Central memory CD8-positive, alpha-beta T cell (primary cell): ENCODE measurements around the gene KCNT1.

Experiments used
- ATAC-seq: fragments of 150-1000 bp; cut with Tn5 transposase; replicated peaks from 2 replicates; pipeline ENCODE4 v1.10.0; 2022; ENCODE audit warnings: mild to moderate bottlenecking, moderate FRiP score, moderate number of reproducible peaks; ENCODE audit not compliant: poor library complexity, severe bottlenecking; ENCODE audit errors: extremely low read depth
- DNase-seq, 2 donors: peaks; one replicate each; pipeline ENCODE4 v3.0.0; 2021; ENCODE audit warnings: low spot score in 2 of 2
- H3K27ac Mint-ChIP-seq: one replicate; pipeline ENCODE4 v1.8.0; 2022; ENCODE audit warnings: low read depth, mild to moderate bottlenecking, moderate library complexity, mixed read lengths
- H3K27me3 Mint-ChIP-seq: one replicate; pipeline ENCODE4 v1.8.0; 2022; ENCODE audit warnings: mixed read lengths
- H3K36me3 Mint-ChIP-seq: one replicate; pipeline ENCODE4 v1.8.0; 2022; ENCODE audit warnings: mild to moderate bottlenecking, moderate library complexity, mixed read lengths; ENCODE audit not compliant: insufficient read depth
- H3K4me1 Mint-ChIP-seq: one replicate; pipeline ENCODE4 v1.8.0; 2022; ENCODE audit warnings: mixed read lengths
- H3K4me3 Mint-ChIP-seq: one replicate; pipeline ENCODE4 v1.8.0; 2022; ENCODE audit warnings: mild to moderate bottlenecking, moderate library complexity, mixed read lengths
- H3K9me3 Mint-ChIP-seq: one replicate; pipeline ENCODE4 v1.8.0; 2022; ENCODE audit warnings: mixed read lengths

KCNT1 gene

DNA sequence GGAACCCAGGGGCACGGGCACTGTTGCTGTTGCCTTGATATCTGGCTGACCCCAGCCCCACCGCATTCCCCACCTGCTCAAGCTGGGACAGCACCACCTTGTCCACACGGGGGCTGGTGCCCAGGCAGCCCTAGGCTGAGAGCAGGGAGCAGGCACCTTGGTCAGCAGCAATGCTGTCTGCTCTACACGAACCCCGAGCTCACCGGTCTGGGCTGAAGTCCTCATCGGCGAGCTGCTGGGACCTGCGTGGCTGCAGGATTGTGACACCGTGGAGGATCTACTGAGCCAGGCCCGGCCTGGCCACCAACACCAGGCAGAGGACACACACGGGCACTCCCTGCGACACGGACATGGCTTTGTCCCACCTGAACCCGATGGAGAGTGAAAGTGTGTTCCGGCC is 78.1 kb downstream of the KCNT1 start:
- H3K27me3 Mint-ChIP-seq, result no peaks in the 10 kb centered on the region
- H3K27ac Mint-ChIP-seq, result no peak overlapping the region
- DNase-seq (no peak), ATAC-seq (no peak)
- H3K4me1 Mint-ChIP-seq, result no peaks in the 10 kb centered on the region
- no peaks in the 10 kb centered on the region for H3K9me3 Mint-ChIP-seq
- H3K36me3 Mint-ChIP-seq, result no peaks in the 10 kb centered on the region
- H3K4me3 Mint-ChIP-seq, result no peak overlapping the region

DNA sequence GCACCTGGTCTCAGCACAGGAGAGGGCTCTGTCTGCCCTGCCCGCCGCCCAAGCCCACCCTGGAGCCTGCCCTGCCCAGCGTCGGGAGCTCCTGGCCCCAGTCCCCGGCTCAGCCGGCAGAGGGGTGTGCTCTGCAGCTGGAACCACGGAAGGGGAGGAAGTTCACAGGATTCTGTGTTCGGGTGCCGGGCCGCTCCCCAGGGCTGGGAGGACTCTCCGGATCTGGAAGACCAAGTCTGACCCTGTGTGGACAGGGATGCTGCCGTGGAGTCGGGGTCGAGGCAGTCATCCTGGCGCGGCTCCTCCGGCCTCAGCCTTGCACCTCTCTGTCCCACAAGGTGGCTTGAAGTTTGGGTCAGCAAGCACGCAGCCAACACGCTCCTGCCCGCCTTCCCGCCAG is 78.6 kb downstream of the KCNT1 start:
- ATAC-seq, result no peak
- H3K36me3 Mint-ChIP-seq, result no peaks in the 10 kb centered on the region

DNA sequence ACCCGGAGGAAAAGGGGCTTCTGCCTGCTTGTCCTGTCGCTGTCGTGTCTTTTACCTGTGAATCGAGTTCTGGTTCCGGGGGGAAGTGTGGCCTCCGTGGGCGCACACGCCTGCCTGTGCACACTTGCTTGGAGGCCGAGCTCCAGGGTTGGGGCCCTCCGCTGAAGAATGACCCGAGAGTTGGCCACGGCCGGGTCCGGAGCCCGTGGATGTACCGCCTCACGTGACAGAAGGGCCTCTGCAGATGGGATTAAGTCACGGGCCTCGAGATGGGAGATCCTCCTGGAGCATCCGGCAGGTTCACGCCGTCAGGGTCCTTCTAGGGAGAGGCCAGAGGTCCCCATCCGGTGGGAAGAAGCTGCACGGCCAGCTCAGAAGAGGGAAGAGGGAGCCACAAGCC is 81.0 kb downstream of the KCNT1 start:
- no peak for DNase-seq
- no peak overlapping the region for H3K4me3 Mint-ChIP-seq
- no peak for ATAC-seq
- H3K27ac Mint-ChIP-seq, result no peak overlapping the region
- H3K36me3 Mint-ChIP-seq, result no peaks in the 10 kb centered on the region
- no peaks in the 10 kb centered on the region for H3K4me1 Mint-ChIP-seq
- H3K9me3 Mint-ChIP-seq, result no peaks in the 10 kb centered on the region
- no peaks in the 10 kb centered on the region for H3K27me3 Mint-ChIP-seq

More for the DNA sequence above, 78.6 kb downstream of the KCNT1 start:
- H3K9me3 Mint-ChIP-seq, result no peaks in the 10 kb centered on the region
- DNase-seq, result no peak
- H3K27ac Mint-ChIP-seq, result no peak overlapping the region
- no peak overlapping the region for H3K4me3 Mint-ChIP-seq
- H3K4me1 Mint-ChIP-seq, result no peaks in the 10 kb centered on the region
- no peaks in the 10 kb centered on the region for H3K27me3 Mint-ChIP-seq

DNA sequence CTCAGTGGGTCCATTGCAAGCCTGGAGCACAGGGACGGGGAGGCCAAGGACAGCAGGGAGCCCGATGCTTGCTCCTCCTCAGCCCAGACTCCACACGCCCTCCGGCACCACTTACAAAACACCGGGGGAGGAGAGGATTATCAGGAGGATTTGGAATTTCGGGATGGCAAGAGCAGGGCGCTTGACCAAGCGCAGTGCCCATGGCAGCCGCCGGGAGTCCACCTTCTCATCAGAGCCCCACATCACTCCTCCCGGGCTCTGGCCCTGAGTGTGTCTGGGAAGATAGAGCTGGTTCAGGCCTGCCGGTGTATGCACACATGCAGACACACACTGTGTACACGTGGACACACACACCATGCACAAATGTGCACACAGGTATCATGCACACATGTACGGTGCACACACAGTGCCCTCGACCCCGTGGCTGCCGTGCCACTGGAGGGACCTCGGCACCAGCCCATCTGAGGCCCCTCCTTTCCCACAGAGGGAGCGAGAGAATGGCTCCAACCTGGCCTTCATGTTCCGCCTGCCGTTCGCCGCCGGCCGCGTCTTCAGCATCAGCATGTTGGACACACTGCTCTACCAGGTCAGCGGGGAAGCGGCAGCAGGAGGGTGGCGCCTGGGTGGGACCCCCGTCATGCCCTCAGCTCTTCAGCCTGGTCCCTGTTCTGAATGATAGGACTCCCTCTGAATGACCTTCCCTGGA is 81.7 kb downstream of the KCNT1 start:
- H3K9me3 Mint-ChIP-seq, result no peaks in the 10 kb centered on the region
- ATAC-seq (no peak), DNase-seq (no peak)
- H3K27ac Mint-ChIP-seq, result no peak overlapping the region
- no peaks in the 10 kb centered on the region for H3K27me3 Mint-ChIP-seq
- H3K4me1 Mint-ChIP-seq, result no peaks in the 10 kb centered on the region
- H3K36me3 Mint-ChIP-seq, result no peaks in the 10 kb centered on the region
- H3K4me3 Mint-ChIP-seq, result no peak overlapping the region

DNA sequence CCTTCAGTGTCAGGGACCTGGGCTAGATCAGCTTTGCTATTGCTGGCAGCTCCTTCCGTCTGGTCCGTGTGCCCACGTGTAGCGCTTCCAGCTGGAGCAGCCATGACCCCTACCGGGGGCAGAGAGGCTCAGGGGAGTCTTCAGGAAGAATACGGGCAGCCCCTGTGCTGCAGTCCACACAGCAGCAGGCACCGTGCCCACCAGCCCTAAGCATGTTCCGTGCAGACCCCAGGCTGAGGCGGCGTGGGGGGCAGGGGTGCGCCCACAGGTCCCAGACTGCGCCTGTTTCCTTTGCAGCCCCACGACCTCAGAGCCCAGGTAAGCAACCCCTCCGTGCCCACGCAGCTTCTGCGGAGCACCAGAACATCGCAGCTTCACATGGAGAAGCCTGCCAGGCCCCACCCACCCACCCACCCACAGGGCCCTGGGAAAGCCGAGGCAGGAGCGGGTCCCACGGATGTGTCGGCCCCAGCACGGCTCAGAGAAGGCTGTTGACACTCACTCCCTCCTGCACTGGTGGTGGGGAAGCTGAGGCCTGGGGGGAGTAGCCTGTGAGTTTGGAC is 83.1 kb downstream of the KCNT1 start:
- Mint-ChIP-seq H3K27ac (no peak overlapping the region), H3K27me3 (no peaks in the 10 kb centered on the region), H3K9me3 (no peaks in the 10 kb centered on the region), H3K36me3 (no peaks in the 10 kb centered on the region), H3K4me3 (no peak overlapping the region), H3K4me1 (no peaks in the 10 kb centered on the region)
- DNase-seq (no peak), ATAC-seq (no peak)

DNA sequence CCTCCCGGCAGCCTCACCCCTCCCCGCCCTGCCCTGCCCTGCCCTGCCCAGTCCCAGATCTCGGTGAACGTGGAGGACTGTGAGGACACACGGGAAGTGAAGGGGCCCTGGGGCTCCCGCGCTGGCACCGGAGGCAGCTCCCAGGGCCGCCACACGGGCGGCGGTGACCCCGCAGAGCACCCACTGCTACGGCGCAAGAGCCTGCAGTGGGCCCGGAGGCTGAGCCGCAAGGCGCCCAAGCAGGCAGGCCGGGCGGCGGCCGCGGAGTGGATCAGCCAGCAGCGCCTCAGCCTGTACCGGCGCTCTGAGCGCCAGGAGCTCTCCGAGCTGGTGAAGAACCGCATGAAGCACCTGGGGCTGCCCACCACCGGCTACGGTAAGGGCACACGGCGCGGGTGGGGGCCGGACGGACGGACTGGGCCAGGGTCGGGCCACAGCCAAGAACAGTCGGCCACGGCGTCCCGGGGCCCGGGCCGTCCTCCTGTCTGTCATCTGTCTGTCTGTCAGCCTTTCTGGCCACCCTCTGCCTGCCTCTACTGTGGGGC is 84.2 kb downstream of the KCNT1 start:
- Mint-ChIP-seq H3K36me3 (no peaks in the 10 kb centered on the region), H3K4me1 (no peaks in the 10 kb centered on the region), H3K4me3 (no peak overlapping the region), H3K9me3 (no peaks in the 10 kb centered on the region), H3K27me3 (no peaks in the 10 kb centered on the region), H3K27ac (no peak overlapping the region)
- DNase-seq (no peak), ATAC-seq (no peak)

DNA sequence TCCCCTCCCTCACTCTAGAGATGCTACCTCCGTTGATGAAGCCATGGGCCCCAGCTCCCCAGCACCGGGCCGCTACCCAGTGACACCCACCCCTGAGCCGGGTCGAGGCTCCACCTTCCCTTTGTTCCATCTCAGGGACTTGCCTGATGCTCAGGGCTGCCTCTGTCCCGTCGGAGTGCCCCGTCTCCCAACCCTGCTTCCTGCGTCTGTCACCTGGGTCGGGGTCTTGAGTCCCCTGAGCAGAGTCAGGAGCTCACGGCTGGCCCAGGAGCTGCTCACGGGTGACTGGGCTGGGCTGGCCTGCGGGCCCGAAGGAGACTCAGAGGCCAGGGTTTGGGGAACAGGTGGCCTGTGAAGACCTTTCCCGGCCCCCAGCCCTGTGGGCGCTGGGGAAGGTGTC is 85.3 kb downstream of the KCNT1 start:
- Mint-ChIP-seq H3K36me3 (no peaks in the 10 kb centered on the region), H3K27me3 (no peaks in the 10 kb centered on the region), H3K4me1 (no peaks in the 10 kb centered on the region), H3K4me3 (no peak overlapping the region), H3K27ac (no peak overlapping the region), H3K9me3 (no peaks in the 10 kb centered on the region)
- DNase-seq (no peak), ATAC-seq (no peak)

DNA sequence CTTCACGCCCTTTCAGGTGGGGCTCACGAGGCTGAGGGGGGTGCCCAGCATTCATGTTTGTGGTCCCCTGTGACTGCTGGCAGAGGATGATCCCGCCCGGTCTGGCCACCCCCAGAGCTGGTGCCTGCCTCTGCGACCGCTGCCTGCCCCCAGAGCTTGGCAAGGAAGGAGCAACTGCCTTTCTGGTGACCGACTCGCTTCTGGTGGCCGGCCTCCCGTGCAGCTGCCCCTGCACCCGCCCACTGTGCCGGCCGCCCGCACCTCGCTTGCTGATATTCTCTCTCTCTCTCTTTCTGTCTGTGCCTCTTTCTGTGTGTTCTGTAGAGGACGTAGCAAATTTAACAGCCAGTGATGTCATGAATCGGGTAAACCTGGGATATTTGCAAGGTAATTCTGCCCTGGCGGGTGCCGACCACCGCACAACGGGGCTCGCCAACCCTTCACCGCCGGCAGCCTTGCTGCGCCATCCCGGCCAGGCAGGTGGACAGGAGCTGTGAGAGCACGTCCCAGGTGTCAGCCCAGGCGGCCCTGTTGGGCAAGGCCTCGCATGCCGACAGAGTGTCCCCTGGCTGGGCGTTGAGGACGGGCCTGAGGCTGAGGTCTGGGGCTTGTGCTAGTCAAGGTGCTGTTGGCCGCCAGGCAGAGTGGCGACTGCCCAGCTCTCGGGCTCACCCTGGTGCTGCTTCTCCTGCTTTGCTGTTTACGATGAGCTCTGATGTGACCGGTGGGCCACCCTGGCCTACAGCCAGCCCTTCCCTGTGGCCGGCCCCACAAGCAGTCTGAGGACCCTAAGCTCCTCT is 86.0 kb downstream of the KCNT1 start:
- Mint-ChIP-seq H3K27me3 (no peaks in the 10 kb centered on the region), H3K4me3 (no peak overlapping the region), H3K9me3 (no peaks in the 10 kb centered on the region), H3K36me3 (no peaks in the 10 kb centered on the region), H3K27ac (no peak overlapping the region), H3K4me1 (no peaks in the 10 kb centered on the region)
- no peak for DNase-seq
- no peak for ATAC-seq

DNA sequence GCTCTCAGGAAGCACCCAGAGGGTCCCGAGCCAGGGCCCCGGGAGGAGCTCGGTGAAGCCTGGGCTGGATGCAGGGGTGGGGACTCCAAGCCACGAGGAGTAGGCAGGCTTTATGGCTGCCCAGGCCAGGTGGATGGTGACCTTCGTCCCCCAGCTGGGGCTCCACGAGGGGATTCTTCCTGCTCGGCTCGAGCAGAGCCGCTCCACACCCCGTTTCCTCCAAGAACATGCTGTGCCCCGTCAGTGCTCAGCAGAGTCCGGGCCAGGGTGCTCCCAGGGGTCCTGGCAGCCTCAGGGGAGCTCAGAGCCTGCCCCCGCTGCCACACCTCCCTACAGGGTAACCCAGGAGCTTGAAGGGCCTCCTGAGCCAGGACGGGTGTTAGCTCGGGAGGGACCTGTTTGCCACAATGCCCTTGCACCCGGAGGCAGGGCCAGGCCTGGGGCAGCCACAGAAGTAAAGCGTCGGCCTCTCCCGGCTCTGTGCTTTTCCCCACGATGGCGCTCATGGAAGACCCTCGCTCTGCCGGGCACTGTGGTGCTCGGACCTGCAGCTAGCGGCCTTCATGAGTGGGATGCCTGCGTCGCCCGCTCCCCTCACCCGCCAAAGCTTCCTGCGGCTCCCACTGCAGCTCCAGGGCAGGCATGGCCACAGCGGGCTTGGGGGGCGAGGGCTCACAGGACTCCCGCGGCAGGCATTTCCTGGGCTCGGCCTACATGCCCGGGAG is 86.8 kb downstream of the KCNT1 start:
- no peak for ATAC-seq
- Mint-ChIP-seq H3K27ac (no peak overlapping the region), H3K9me3 (no peaks in the 10 kb centered on the region), H3K27me3 (no peaks in the 10 kb centered on the region), H3K4me3 (no peak overlapping the region), H3K36me3 (no peaks in the 10 kb centered on the region), H3K4me1 (no peaks in the 10 kb centered on the region)
- no peak for DNase-seq

DNA sequence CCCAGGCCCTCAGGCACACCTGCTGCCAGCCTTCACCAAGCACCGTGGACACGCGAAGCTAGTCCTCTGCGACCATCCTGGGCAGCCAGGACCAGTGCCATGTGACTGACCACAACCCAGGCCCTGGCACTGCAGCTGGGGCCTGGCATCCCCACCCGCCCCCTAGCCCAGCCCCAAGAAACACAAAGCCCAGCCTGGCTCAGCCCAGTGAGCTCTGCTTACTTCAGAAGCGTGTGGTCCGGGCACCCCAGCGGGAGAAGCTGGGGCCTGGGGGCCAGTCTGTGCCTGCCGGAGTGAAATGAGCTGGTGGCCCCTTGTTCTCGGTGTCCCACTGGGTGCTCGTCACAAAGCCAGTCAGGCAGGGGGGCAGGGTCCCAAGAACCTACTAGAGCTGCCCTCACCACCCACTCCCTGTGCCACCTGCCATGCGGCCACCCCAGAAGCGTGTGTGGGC is 87.9 kb downstream of the KCNT1 start:
- H3K4me3 Mint-ChIP-seq, result no peak overlapping the region
- DNase-seq (no peak), ATAC-seq (no peak)
- no peaks in the 10 kb centered on the region for H3K27me3 Mint-ChIP-seq
- H3K4me1 Mint-ChIP-seq, result no peaks in the 10 kb centered on the region
- H3K27ac Mint-ChIP-seq, result no peak overlapping the region
- no peaks in the 10 kb centered on the region for H3K36me3 Mint-ChIP-seq
- no peaks in the 10 kb centered on the region for H3K9me3 Mint-ChIP-seq

DNA sequence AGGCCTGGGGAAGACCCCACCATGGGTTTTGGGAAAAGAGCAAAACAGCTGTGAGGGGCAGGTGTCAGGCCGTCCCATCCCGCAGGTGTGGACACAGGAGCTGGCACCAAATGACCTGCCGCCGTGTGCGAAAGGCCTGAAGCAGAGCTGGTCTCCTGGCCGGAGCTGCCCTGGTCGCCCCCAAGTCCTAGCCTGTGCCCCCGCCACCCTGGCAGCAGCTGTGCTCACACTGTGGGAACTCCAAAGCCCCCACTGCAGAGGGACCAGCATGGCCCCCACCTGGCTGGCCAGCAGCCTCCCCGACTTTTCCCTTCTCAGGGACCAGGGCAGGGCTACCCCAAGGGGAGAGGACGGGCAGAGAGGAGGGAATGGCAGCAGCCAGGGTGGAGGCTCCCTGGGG is 88.4 kb downstream of the KCNT1 start:
- Mint-ChIP-seq H3K4me1 (no peaks in the 10 kb centered on the region), H3K36me3 (no peaks in the 10 kb centered on the region)
- ATAC-seq, result no peak

DNA sequence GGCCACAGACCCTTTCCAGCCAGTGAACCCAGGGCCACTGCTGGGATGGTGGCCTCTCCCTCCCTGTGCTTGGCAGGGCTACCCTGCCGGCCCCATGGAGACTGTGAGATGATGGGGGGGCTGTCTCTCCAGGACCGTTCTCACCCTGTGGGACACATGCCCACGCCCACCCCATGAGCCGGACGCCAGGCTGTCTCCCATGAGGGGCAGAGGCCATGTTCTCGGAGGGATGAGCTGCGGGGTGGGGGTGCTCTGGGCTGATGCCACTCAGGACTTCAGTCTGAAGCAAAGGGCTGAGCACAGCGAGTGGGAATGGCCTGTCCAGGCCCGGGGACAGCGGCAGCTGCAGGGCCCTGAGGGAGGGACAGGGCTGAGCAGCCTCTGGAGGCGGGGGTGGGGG is 88.9 kb downstream of the KCNT1 start:
- H3K4me1 Mint-ChIP-seq, result no peaks in the 10 kb centered on the region
- no peaks in the 10 kb centered on the region for H3K27me3 Mint-ChIP-seq
- ATAC-seq (no peak), DNase-seq (no peak)
- no peak overlapping the region for H3K4me3 Mint-ChIP-seq
- no peaks in the 10 kb centered on the region for H3K9me3 Mint-ChIP-seq
- H3K27ac Mint-ChIP-seq, result no peak overlapping the region
- H3K36me3 Mint-ChIP-seq, result no peaks in the 10 kb centered on the region

More for the DNA sequence above, 88.4 kb downstream of the KCNT1 start:
- no peak overlapping the region for H3K4me3 Mint-ChIP-seq
- DNase-seq, result no peak
- H3K27ac Mint-ChIP-seq, result no peak overlapping the region
- no peaks in the 10 kb centered on the region for H3K27me3 Mint-ChIP-seq
- H3K9me3 Mint-ChIP-seq, result no peaks in the 10 kb centered on the region
